ENCODE data around the gene VAV2.

Gene VAV2

DNA sequence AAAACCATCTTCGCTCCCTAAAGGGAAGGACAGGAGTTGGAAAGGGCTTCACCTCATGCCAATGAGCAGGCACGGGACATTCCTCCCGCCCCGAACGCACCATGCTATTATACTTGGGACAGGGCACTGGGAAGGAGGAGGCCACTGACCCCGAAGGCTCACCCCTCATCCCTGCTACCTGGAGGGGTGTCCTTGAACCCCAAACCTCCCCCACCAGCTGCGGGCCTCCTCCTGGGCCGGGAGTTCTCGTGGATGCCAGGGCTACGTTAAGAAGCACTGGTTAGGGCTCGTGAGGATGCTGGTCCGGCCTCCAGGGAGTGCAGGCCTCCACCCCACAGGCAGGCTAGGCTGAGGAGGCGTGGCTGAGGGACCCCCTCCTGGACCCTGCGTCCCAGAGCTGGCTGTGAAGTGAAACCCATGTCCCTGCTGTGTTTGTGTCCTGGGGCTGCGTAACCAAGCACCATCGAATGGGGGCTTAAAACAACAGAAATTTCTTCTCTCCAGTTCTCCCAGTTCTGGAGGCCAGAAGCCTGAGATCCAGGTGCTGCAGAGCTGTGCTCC, 142.9 kb downstream of the VAV2 start:
- ATAC-seq: no peak
- TF ChIP-seq GLIS3 (CRISPR knock-in tag; IDR thresholded peaks at IDR 0.05) (no peak), ZFP3 (CRISPR knock-in tag; IDR thresholded peaks at IDR 0.05) (no peak), ZFP30 (CRISPR knock-in tag; IDR thresholded peaks at IDR 0.05) (no peak), ESRRG (CRISPR knock-in tag; IDR thresholded peaks at IDR 0.05) (no peak), TOX (CRISPR knock-in tag; IDR thresholded peaks at IDR 0.05; ENCODE audit: borderline replicate concordance) (no peak), PPARA (CRISPR knock-in tag; IDR thresholded peaks at IDR 0.05; ENCODE audit: borderline replicate concordance) (no peak), CSDC2 (CRISPR knock-in tag; IDR thresholded peaks at IDR 0.05) (no peak), TCF4 (CRISPR knock-in tag; IDR thresholded peaks at IDR 0.05; ENCODE audit: borderline replicate concordance) (no peak), RARB (CRISPR knock-in tag; IDR thresholded peaks at IDR 0.05) (no peak)
- TF ChIP-seq, protein P1, sequence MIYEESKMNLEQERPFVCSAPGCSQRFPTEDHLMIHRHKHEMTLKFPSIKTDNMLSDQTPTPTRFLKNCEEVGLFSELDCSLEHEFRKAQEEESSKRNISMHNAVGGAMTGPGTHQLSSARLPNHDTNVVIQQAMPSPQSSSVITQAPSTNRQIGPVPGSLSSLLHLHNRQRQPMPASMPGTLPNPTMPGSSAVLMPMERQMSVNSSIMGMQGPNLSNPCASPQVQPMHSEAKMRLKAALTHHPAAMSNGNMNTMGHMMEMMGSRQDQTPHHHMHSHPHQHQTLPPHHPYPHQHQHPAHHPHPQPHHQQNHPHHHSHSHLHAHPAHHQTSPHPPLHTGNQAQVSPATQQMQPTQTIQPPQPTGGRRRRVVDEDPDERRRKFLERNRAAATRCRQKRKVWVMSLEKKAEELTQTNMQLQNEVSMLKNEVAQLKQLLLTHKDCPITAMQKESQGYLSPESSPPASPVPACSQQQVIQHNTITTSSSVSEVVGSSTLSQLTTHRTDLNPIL (CRISPR knock-in tag; IDR thresholded peaks at IDR 0.05; ENCODE audit: low read depth): no peak
- TF ChIP-seq, protein P2, sequence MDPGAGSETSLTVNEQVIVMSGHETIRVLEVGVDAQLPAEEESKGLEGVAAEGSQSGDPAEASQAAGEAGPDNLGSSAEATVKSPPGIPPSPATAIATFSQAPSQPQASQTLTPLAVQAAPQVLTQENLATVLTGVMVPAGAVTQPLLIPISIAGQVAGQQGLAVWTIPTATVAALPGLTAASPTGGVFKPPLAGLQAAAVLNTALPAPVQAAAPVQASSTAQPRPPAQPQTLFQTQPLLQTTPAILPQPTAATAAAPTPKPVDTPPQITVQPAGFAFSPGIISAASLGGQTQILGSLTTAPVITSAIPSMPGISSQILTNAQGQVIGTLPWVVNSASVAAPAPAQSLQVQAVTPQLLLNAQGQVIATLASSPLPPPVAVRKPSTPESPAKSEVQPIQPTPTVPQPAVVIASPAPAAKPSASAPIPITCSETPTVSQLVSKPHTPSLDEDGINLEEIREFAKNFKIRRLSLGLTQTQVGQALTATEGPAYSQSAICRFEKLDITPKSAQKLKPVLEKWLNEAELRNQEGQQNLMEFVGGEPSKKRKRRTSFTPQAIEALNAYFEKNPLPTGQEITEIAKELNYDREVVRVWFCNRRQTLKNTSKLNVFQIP (CRISPR knock-in tag; IDR thresholded peaks at IDR 0.05; ENCODE audit: borderline replicate concordance, low read depth): no peak
- TF ChIP-seq, protein P3, sequence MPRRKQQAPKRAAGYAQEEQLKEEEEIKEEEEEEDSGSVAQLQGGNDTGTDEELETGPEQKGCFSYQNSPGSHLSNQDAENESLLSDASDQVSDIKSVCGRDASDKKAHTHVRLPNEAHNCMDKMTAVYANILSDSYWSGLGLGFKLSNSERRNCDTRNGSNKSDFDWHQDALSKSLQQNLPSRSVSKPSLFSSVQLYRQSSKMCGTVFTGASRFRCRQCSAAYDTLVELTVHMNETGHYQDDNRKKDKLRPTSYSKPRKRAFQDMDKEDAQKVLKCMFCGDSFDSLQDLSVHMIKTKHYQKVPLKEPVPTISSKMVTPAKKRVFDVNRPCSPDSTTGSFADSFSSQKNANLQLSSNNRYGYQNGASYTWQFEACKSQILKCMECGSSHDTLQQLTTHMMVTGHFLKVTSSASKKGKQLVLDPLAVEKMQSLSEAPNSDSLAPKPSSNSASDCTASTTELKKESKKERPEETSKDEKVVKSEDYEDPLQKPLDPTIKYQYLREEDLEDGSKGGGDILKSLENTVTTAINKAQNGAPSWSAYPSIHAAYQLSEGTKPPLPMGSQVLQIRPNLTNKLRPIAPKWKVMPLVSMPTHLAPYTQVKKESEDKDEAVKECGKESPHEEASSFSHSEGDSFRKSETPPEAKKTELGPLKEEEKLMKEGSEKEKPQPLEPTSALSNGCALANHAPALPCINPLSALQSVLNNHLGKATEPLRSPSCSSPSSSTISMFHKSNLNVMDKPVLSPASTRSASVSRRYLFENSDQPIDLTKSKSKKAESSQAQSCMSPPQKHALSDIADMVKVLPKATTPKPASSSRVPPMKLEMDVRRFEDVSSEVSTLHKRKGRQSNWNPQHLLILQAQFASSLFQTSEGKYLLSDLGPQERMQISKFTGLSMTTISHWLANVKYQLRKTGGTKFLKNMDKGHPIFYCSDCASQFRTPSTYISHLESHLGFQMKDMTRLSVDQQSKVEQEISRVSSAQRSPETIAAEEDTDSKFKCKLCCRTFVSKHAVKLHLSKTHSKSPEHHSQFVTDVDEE (CRISPR knock-in tag; IDR thresholded peaks at IDR 0.05): no peak

DNA sequence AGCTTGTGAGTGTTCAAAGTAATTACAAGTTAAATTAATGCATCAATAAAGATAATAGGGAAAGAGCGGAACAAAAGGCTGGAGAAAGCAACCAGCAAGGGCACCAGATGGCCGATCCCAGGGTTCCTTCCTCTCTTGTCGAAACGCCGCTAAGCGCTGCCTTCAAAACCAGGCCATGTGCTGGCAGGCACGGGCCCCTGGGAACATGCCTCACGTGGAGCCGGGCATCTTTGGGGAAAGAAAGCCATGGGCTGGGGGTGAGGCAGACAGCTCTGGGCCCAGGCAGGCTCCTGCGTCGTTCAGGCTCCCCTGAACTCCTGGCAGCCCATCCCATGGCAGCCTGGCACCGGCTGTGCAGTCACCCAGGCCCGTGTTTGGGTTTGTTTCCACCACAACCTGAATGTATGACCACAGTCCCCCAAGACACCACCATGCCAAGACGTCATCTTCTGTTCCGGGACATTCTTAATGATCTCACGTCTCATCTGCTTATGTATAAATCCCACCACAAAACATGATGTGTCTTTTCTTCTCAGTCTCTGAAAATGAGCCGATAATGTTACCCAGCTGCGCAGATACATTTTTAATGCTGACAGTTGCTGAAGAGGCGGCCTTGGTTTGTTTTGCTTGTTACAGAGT, 143.5 kb downstream of the VAV2 start:
- TF ChIP-seq ESRRG (CRISPR knock-in tag; IDR thresholded peaks at IDR 0.05): no peak
- no peak for TF ChIP-seq BACH2 (CRISPR knock-in tag; IDR thresholded peaks at IDR 0.05; ENCODE audit: borderline replicate concordance)
- TF ChIP-seq ZNF8 (CRISPR knock-in tag; IDR thresholded peaks at IDR 0.05): no peak
- TF ChIP-seq, protein P4, sequence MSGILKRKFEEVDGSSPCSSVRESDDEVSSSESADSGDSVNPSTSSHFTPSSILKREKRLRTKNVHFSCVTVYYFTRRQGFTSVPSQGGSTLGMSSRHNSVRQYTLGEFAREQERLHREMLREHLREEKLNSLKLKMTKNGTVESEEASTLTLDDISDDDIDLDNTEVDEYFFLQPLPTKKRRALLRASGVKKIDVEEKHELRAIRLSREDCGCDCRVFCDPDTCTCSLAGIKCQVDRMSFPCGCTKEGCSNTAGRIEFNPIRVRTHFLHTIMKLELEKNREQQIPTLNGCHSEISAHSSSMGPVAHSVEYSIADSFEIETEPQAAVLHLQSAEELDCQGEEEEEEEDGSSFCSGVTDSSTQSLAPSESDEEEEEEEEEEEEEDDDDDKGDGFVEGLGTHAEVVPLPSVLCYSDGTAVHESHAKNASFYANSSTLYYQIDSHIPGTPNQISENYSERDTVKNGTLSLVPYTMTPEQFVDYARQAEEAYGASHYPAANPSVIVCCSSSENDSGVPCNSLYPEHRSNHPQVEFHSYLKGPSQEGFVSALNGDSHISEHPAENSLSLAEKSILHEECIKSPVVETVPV (CRISPR knock-in tag; IDR thresholded peaks at IDR 0.05): no peak
- no peak for TF ChIP-seq ZC3H10 (CRISPR knock-in tag; IDR thresholded peaks at IDR 0.05)
- TF ChIP-seq ZFP3 (CRISPR knock-in tag; IDR thresholded peaks at IDR 0.05): no peak
- ATAC-seq: no peak

- TF ChIP-seq ARNTL (CRISPR knock-in tag; IDR thresholded peaks at IDR 0.05; ENCODE audit: borderline replicate concordance, low read depth): no peak
- no peak for ATAC-seq
Measured at GRCh38 chr9:133846483-133847090, 145.5 kb downstream of the VAV2 start.

DNA sequence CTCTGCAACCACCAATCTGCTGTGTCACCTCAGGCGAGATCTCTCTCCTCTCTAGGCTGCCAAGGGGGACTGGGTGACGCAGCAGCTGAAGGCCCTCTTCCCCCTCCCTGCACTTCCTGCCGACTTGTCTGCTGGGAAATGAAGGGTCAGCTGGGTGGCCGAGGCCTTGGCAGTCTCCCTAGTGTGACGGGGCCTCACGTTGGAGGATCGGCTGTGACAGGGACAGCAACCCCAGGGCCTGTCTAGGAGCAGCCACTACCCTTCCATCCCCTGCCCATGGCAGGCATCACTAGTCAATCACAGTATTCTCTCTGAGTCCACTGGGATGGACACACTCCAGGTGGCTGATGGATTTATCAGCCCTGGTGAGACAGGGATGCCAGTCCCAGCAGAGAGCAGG, 146.7 kb downstream of the VAV2 start:
- peak; percentile 58 for ATAC-seq
- TF ChIP-seq ESRRG (CRISPR knock-in tag; IDR thresholded peaks at IDR 0.05) (no peak), ZNF8 (CRISPR knock-in tag; IDR thresholded peaks at IDR 0.05) (no peak), SNAI2 (CRISPR knock-in tag; IDR thresholded peaks at IDR 0.05) (no peak), OSR1 (CRISPR knock-in tag; IDR thresholded peaks at IDR 0.05) (no peak), PPARA (CRISPR knock-in tag; IDR thresholded peaks at IDR 0.05; ENCODE audit: borderline replicate concordance) (no peak), ZFP3 (CRISPR knock-in tag; IDR thresholded peaks at IDR 0.05) (no peak), ZNF70 (CRISPR knock-in tag; IDR thresholded peaks at IDR 0.05) (no peak), PATZ1 (CRISPR knock-in tag; IDR thresholded peaks at IDR 0.05; ENCODE audit: borderline replicate concordance) (no peak), GLIS3 (CRISPR knock-in tag; IDR thresholded peaks at IDR 0.05) (no peak), TOX (CRISPR knock-in tag; IDR thresholded peaks at IDR 0.05; ENCODE audit: borderline replicate concordance) (no peak), BACH2 (CRISPR knock-in tag; IDR thresholded peaks at IDR 0.05; ENCODE audit: borderline replicate concordance) (no peak)
- TF ChIP-seq, protein P4 (CRISPR knock-in tag; IDR thresholded peaks at IDR 0.05): no peak
- TF ChIP-seq, protein P2 (CRISPR knock-in tag; IDR thresholded peaks at IDR 0.05; ENCODE audit: borderline replicate concordance, low read depth): no peak
